Progenitor cell of endocrine pancreas (in vitro differentiated cells): ENCODE results near the gene TNFRSF8. TPM values are rescaled to one million over a fixed set of nuclear protein-coding genes. Genes with fewer than 3 reads are reported as not detected.

ENCODE experiments used
- DNase-seq: peaks from one replicate; pipeline ENCODE4 v3.0.0; 2021; ENCODE audit warnings: low spot score; ENCODE audit not compliant: unreplicated experiment
- H3K27ac Mint-ChIP-seq: 2 replicates; pipeline ENCODE4 v1.8.0; 2021; ENCODE audit warnings: mild to moderate bottlenecking, moderate library complexity, mixed read lengths
- H3K27me3 Mint-ChIP-seq: 2 replicates; pipeline ENCODE4 v1.8.0; 2021; ENCODE audit warnings: mixed read lengths
- H3K36me3 Mint-ChIP-seq: 2 replicates; pipeline ENCODE4 v1.8.0; 2022; ENCODE audit warnings: mixed read lengths; ENCODE audit not compliant: insufficient read depth
- H3K4me1 Mint-ChIP-seq: 2 replicates; pipeline ENCODE4 v1.8.0; 2021; ENCODE audit warnings: low read depth, mixed read lengths
- H3K4me3 Mint-ChIP-seq: 2 replicates; pipeline ENCODE4 v1.8.0; 2021; ENCODE audit warnings: low read depth, mild to moderate bottlenecking, moderate library complexity, mixed read lengths
- H3K9me3 Mint-ChIP-seq: 2 replicates; pipeline ENCODE4 v1.8.0; 2021; ENCODE audit warnings: low read depth, mixed read lengths
- total RNA-seq: library from RNA; stranded (reverse); gene quantifications from 2 replicates; pipeline ENCODE4 v1.2.1, GENCODE V29; 2021
- TF ChIP-seq, protein P1 (sequence below): fragments of 200-600 bp; sonication (generic); IDR thresholded peaks from one replicate; pipeline ENCODE4 v1.5.0; 2021; ENCODE audit warnings: antibody characterized with exemption, mild to moderate bottlenecking; ENCODE audit not compliant: unreplicated experiment

TNFRSF8 gene
- total RNA-seq, 1 donor from 2014 or later: not detected

DNA sequence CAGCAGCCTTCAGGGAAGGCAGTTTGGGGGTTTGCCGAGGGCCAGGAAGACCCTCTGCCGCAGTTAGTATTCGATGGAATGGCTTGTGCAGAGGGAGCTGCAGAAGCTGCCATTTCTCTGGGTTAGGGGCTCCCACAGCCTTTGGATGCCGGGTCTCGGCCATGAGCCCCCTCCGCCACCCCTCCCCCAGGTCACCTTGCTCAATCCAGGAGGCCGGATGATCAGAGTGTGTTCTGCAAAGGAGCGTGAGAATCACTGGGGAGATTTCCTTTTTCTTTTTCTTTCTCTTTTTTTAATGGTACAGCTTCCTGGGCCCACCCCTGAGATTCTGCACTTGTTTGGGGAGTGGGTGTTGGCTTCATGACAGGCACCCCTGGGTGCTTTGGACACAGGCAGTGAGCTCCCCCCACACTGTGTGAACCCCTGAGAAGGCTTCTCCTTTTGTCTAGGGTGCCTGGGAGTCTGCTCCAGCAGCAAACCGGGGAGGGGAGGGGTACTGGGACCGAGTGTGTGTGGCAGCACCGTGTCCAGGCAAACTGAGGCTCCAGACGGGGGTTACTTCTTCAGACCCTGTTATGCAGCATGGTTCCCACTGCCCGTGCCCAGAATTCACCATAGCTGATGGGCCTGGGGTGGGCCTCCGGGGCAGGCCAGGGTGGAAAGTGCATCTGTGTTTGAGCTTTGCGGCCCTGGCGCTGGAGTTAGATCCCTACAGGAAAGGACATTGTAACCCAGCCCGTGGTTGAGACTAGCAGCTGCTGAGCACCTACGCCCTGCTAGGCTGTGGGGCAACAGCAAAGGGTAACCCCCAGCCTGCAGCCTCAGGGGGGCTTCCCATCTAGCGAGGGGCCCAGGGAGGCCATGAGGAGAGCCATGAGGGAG lies 122.2 kb downstream of the TNFRSF8 start:
- peaks cover 11% of the 10 kb centered on the region for H3K27me3 Mint-ChIP-seq
- TF ChIP-seq, protein P1, sequence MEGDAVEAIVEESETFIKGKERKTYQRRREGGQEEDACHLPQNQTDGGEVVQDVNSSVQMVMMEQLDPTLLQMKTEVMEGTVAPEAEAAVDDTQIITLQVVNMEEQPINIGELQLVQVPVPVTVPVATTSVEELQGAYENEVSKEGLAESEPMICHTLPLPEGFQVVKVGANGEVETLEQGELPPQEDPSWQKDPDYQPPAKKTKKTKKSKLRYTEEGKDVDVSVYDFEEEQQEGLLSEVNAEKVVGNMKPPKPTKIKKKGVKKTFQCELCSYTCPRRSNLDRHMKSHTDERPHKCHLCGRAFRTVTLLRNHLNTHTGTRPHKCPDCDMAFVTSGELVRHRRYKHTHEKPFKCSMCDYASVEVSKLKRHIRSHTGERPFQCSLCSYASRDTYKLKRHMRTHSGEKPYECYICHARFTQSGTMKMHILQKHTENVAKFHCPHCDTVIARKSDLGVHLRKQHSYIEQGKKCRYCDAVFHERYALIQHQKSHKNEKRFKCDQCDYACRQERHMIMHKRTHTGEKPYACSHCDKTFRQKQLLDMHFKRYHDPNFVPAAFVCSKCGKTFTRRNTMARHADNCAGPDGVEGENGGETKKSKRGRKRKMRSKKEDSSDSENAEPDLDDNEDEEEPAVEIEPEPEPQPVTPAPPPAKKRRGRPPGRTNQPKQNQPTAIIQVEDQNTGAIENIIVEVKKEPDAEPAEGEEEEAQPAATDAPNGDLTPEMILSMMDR: no peak
- no peaks in the 10 kb centered on the region for H3K9me3 Mint-ChIP-seq
- no peak for DNase-seq
- H3K4me1 Mint-ChIP-seq: peaks cover 8% of the 10 kb centered on the region
- H3K36me3 Mint-ChIP-seq: no peaks in the 10 kb centered on the region
- peak overlapping the region; percentile 67 for H3K27ac Mint-ChIP-seq
- H3K4me3 Mint-ChIP-seq: no peak overlapping the region

DNA sequence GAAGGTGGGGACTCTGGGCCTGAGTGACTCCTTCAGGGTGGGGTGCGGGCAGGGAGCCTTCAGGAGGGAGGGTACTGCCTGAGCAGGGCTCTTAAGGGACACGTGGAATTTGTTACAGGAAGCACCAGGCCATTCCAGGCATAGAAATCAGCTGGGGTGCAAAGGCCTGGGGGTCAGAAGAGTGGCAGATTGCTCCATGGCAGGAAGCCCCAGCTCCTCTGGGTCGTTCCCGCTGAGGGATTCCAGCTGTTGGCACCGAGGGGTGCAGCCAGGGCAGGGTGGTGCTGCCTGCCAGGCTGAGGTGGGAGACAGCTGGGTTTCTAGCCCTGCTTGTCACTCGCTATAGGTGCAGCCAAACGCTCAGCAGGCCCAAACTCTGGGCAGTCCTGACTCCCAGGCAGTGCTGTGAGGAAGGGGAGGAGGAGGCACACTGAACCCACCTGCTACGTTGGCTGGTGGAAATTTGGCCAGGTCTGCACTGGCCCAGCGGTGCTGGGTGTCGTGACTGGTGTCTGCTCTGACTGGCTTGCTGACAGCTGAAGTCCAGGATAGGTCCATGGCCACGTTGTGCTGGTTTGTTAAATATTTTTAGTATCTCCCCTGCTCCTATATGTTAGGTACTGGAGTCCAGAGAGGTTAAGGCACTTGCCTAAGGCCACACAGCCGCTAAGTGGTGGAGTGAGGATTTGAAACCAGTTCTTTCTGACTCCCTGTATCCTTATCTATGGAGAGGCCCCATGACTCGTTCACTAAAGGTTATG lies 123.0 kb downstream of the TNFRSF8 start:
- Mint-ChIP-seq H3K27ac (peak overlapping the region; percentile 67), H3K27me3 (peaks cover 16% of the 10 kb centered on the region), H3K4me3 (no peak overlapping the region), H3K9me3 (no peaks in the 10 kb centered on the region), H3K4me1 (peaks cover 8% of the 10 kb centered on the region), H3K36me3 (no peaks in the 10 kb centered on the region)
- TF ChIP-seq, protein P1: no peak
- no peak for DNase-seq

DNA sequence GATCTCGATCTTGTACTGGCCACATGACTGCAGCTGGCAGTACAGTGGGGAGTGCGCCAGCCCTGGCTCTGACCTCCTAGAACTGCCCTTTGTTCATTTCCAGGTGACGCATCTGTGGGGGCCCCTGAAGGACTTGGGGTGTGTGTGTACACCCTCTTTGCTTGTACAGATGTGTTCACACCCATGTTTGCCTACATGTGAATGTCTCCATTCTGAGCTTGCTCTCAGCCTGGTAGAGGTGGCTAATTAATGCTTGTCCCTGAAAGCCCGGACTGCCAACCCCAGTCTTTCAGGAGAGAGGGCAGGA lies 123.5 kb downstream of the TNFRSF8 start:
- no peak for DNase-seq
- no peak overlapping the region for H3K4me3 Mint-ChIP-seq
- TF ChIP-seq, protein P1: no peak
- no peaks in the 10 kb centered on the region for H3K9me3 Mint-ChIP-seq
- H3K36me3 Mint-ChIP-seq: no peaks in the 10 kb centered on the region
- peaks cover 17% of the 10 kb centered on the region for H3K27me3 Mint-ChIP-seq
- H3K27ac Mint-ChIP-seq: no peak overlapping the region
- H3K4me1 Mint-ChIP-seq: peaks cover 8% of the 10 kb centered on the region

DNA sequence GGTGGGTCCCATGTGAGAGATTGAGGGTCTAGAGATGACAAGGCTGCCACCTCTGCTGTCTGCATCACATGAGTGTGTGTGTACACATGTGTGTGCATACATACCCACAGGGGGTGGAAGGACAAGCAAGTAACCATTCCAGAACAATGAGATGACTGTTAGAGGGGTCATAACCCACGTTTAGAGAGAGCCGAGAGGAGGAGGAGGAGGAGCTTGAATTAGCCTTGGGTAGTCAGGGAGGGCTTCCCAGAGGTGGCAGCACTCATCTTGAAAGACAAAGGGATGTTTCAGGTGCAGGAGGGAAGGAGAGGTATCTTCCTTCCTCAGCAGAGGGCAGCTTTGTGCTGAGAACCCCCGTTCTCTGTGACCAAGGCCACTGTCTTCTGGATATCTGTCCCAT lies 125.0 kb downstream of the TNFRSF8 start:
- Mint-ChIP-seq H3K9me3 (no peaks in the 10 kb centered on the region), H3K4me1 (peaks cover 8% of the 10 kb centered on the region), H3K36me3 (no peaks in the 10 kb centered on the region), H3K27ac (no peak overlapping the region), H3K27me3 (peaks cover 24% of the 10 kb centered on the region), H3K4me3 (no peak overlapping the region)
- TF ChIP-seq, protein P1: no peak
- no peak for DNase-seq

DNA sequence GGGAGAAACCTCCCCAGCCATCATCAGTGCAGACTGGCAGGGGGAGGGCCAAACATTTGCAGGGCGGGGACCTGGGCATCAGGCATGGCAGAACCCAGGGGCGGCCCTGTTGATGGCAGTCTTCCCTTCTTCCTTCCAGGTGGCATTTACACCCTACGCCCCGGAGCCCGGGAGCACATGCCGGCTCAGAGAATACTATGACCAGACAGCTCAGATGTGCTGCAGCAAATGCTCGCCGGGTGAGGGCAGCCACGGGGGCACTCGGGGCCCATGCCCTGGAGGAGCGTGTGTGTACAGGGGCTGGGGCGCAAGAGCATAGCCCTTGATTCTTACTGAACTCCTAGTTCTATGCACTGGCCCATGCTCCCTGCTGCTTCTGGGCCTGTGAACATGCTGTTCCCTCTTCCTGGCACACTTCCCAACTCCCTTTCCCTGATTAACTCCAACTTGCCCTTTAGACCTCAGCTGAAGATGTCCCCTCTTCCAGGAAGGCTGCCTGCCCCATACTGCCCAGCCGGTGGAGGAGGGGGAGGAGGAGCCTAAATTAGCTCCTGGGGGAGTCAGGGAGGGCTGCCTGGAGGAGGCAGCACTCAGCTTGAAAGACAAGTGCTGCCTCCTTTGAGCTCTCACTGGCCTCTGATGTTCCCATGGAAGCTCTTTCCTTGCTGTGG lies 125.7 kb downstream of the TNFRSF8 start:
- H3K27ac Mint-ChIP-seq: no peak overlapping the region
- H3K4me3 Mint-ChIP-seq: no peak overlapping the region
- H3K9me3 Mint-ChIP-seq: no peaks in the 10 kb centered on the region
- TF ChIP-seq, protein P1: no peak
- peaks cover 25% of the 10 kb centered on the region for H3K27me3 Mint-ChIP-seq
- no peak for DNase-seq
- H3K4me1 Mint-ChIP-seq: peaks cover 7% of the 10 kb centered on the region
- H3K36me3 Mint-ChIP-seq: no peaks in the 10 kb centered on the region
